Measurements from ENCODE around the gene HNRNPR.
A peak's percentile ranks its signal among the peaks of the same experiment; 100 is the strongest.
"Not testable (repeated sequence)": the region's sequence is repeated elsewhere in the genome, so short reads cannot be mapped to it uniquely, and the experiment has no call there.

The HNRNPR gene

GRCh38 chr1:23274134-23274505 is 70.0 kb downstream of the HNRNPR start:
- DNase-seq (ENCODE audit: low read depth): no peak
- H3K4me3 ChIP-seq (ENCODE audit: low read depth, low read length): no peak overlapping the region

- peak; percentile 30 for DNase-seq (ENCODE audit: low read depth)
- H3K4me3 ChIP-seq (ENCODE audit: low read depth, low read length): no peak overlapping the region
Measured at GRCh38 chr1:23273450-23274133, 70.5 kb downstream of the HNRNPR start.

GRCh38 chr1:23263380-23263887 is 80.7 kb downstream of the HNRNPR start:
- DNase-seq (ENCODE audit: low read depth): no peak
- H3K4me3 ChIP-seq (ENCODE audit: low read depth, low read length): no peak overlapping the region

GRCh38 chr1:23258082-23258481 is 86.0 kb downstream of the HNRNPR start:
- not testable (repeated sequence) for DNase-seq (ENCODE audit: low read depth)

GRCh38 chr1:23257371-23257770 is 86.7 kb downstream of the HNRNPR start:
- not testable (repeated sequence) for DNase-seq (ENCODE audit: low read depth)

More at GRCh38 chr1:23258082-23258481, 86.0 kb downstream of the HNRNPR start:
- H3K4me3 ChIP-seq (ENCODE audit: low read depth, low read length): not testable (repeated sequence)

More at GRCh38 chr1:23257371-23257770, 86.7 kb downstream of the HNRNPR start:
- H3K4me3 ChIP-seq (ENCODE audit: low read depth, low read length): not testable (repeated sequence)
